ENCODE measurements around the gene SERPINB1. TPM values are rescaled to one million over a fixed set of nuclear protein-coding genes. Genes with fewer than 3 reads are reported as not detected.
"Not testable (repeated sequence)": the region's sequence is repeated elsewhere in the genome, so short reads cannot be mapped to it uniquely, and the experiment has no call there.

SERPINB1 gene
- total RNA-seq, 2 donors from 2014 or later, result 135 to 173 TPM

GRCh38 chr6:2804516-2804915, 37.1 kb downstream of the SERPINB1 start:
- Histone ChIP-seq H3K9ac (ENCODE audit: low read depth in 2 of 2, low read length in 2 of 2) (no peak overlapping the region), H3K4me1 (peaks cover 1% of the 10 kb centered on the region), H3K9me3 (no peaks in the 10 kb centered on the region), H3K27me3 (no peaks in the 10 kb centered on the region), H3K27ac (no peak overlapping the region), H3K4me3 (no peak overlapping the region), H3K36me3 (no peaks in the 10 kb centered on the region)
- TF ChIP-seq CTCF (IDR thresholded peaks at IDR 0.05), result no peak
- DNase-seq, result no peak
- intact Hi-C loops (cut with DNase I), result no loop called here

- no peak overlapping the region for H3K9ac ChIP-seq (ENCODE audit: low read depth in 2 of 2, low read length in 2 of 2)
- intact Hi-C loops (cut with DNase I), result no loop called here
- no peak for DNase-seq
- H3K4me1 ChIP-seq, result no peaks in the 10 kb centered on the region
- H3K36me3 ChIP-seq, result no peaks in the 10 kb centered on the region
- no peaks in the 10 kb centered on the region for H3K27me3 ChIP-seq
- no peaks in the 10 kb centered on the region for H3K9me3 ChIP-seq
- H3K4me3 ChIP-seq, result no peak overlapping the region
- no peak for TF ChIP-seq CTCF (IDR thresholded peaks at IDR 0.05)
- H3K27ac ChIP-seq, result no peak overlapping the region
Observed at GRCh38 chr6:2803731-2804429, 37.8 kb downstream of the SERPINB1 start.

- intact Hi-C loops (cut with DNase I), result no loop called here
- H3K4me1 ChIP-seq, result no peaks in the 10 kb centered on the region
- no peak overlapping the region for H3K4me3 ChIP-seq
- H3K36me3 ChIP-seq, result no peaks in the 10 kb centered on the region
- no peak overlapping the region for H3K27ac ChIP-seq
- no peak overlapping the region for H3K9ac ChIP-seq (ENCODE audit: low read depth in 2 of 2, low read length in 2 of 2)
- DNase-seq, result no peak
- no peaks in the 10 kb centered on the region for H3K27me3 ChIP-seq
- H3K9me3 ChIP-seq, result no peaks in the 10 kb centered on the region
- no peak for TF ChIP-seq CTCF (IDR thresholded peaks at IDR 0.05)
Observed at GRCh38 chr6:2802521-2803060, 39.1 kb downstream of the SERPINB1 start.

- H3K4me1 ChIP-seq; DNase-seq; H3K27ac ChIP-seq; H3K9ac ChIP-seq (ENCODE audit: low read depth in 2 of 2, low read length in 2 of 2); H3K9me3 ChIP-seq; H3K4me3 ChIP-seq; intact Hi-C loops (cut with DNase I); H3K36me3 ChIP-seq; H3K27me3 ChIP-seq: not testable (repeated sequence)
Observed at GRCh38 chr6:2801687-2802086, 40.0 kb downstream of the SERPINB1 start.

- Histone ChIP-seq H3K9me3 (no peaks in the 10 kb centered on the region), H3K9ac (ENCODE audit: low read depth in 2 of 2, low read length in 2 of 2) (no peak overlapping the region), H3K27me3 (no peaks in the 10 kb centered on the region), H3K27ac (no peak overlapping the region), H3K36me3 (no peaks in the 10 kb centered on the region), H3K4me1 (no peaks in the 10 kb centered on the region), H3K4me3 (no peak overlapping the region)
- TF ChIP-seq CTCF (IDR thresholded peaks at IDR 0.05), result no peak
- no peak for DNase-seq
- intact Hi-C loops (cut with DNase I), result no loop called here
Observed at GRCh38 chr6:2800552-2801316, 40.9 kb downstream of the SERPINB1 start.
